SK-N-MC (cell line): ENCODE results near the gene KRT16.
"Not testable (repeated sequence)": the region's sequence is repeated elsewhere in the genome, so short reads cannot be mapped to it uniquely, and the experiment has no call there.

Experiments used
- DNase-seq: peaks from one replicate; pipeline ENCODE4 v3.0.0-alpha.2; 2011; ENCODE audit warnings: low read depth, low spot score
- H3K27ac ChIP-seq: fragments of 200-600 bp; sonication (generic); 2 replicates; pipeline ENCODE4 v1.5.1; 2016; ENCODE audit warnings: mixed run types
- H3K36me3 ChIP-seq: fragments of 200-600 bp; sonication (generic); 2 replicates; pipeline ENCODE4 v1.6.1; 2017; ENCODE audit warnings: antibody characterized with exemption, low read length, mixed read lengths; ENCODE audit not compliant: insufficient read depth
- H3K4me3 ChIP-seq: fragments of 200-600 bp; sonication (generic); 2 replicates; pipeline ENCODE4 v1.5.1; 2016
- H3K9ac ChIP-seq: fragments of 200-600 bp; sonication (generic); 2 replicates; pipeline ENCODE4 v1.8.0; 2017; ENCODE audit warnings: mixed run types, mixed read lengths; ENCODE audit not compliant: insufficient read length
- H3K9me3 ChIP-seq: fragments of 200-600 bp; sonication (generic); 2 replicates; pipeline ENCODE4 v1.6.1; 2017; ENCODE audit warnings: low read depth, mild to moderate bottlenecking, antibody characterized with exemption, low read length, moderate library complexity, mixed read lengths
- EZH2 ChIP-seq: fragments of 200-600 bp; sonication (generic); IDR thresholded peaks from one replicate; pipeline ENCODE4 v1.6.1; 2017; ENCODE audit warnings: antibody characterized with exemption
- FOXP2 ChIP-seq: optimal IDR thresholded peaks from 2 replicates; pipeline ENCODE3; 2011; ENCODE audit warnings: mild to moderate bottlenecking, moderate library complexity; ENCODE audit not compliant: insufficient read depth; ENCODE audit errors: extremely low read length, control extremely low read depth
- POLR2AphosphoS5 ChIP-seq: IDR thresholded peaks from 2 replicates; pipeline ENCODE4 v1.6.1; 2012; ENCODE audit warnings: mild to moderate bottlenecking, low read depth, low read length, borderline replicate concordance

The KRT16 gene

DNA sequence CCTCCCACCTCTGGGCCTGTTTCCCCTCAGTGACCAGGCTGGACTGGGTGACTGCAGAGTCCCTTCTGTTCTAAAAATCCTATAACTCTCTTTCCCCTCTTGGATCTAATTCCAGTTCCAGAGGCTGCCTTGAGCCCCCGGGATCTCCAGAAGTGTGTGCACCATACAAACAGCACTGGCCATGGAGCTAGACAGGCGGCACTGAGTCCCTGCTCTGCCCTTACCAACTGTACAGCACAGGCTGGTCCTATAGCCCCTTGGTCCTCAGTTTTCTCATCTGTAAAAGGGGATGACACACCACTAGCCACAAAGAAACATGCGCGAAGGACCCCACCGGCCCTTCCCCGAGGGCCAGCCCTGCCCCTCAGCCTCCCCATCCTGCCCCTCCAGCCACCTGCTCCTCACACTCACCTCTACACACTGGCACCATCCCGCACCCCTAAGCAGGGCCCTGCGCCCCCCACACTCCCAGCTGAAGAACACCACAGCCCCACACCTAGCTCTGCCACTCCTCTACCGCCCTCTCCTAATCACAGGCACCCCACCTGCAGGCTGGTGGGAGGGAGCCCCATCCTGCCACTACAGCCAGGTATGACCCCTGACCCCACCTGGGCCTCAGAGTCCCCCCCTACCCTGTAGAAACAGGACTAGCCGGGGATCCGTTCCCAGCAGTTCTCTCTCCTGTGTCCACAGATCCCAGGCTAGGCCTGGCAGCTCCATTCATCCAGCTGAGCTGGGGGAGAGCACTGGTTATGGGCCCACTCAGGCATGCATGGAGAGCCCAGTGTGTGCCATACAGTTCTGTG is 913 bp upstream of the KRT16 start:
- Histone ChIP-seq H3K4me3 (no peak overlapping the region), H3K36me3 (no peaks in the 10 kb centered on the region), H3K27ac (no peak overlapping the region), H3K9me3 (no peaks in the 10 kb centered on the region), H3K9ac (no peak overlapping the region)
- no peak for DNase-seq
- TF ChIP-seq FOXP2, result no peak
- TF ChIP-seq EZH2, result no peak
- no peak for TF ChIP-seq POLR2AphosphoS5

- TF ChIP-seq POLR2AphosphoS5 (no peak), EZH2 (no peak), FOXP2 (no peak)
- H3K9me3 ChIP-seq, result no peaks in the 10 kb centered on the region
- H3K4me3 ChIP-seq, result no peak overlapping the region
- no peaks in the 10 kb centered on the region for H3K36me3 ChIP-seq
- no peak for DNase-seq
- no peak overlapping the region for H3K27ac ChIP-seq
- H3K9ac ChIP-seq, result no peak overlapping the region
Measured at GRCh38 chr17:41610965-41611640, 1.5 kb downstream of the KRT16 start.

DNA sequence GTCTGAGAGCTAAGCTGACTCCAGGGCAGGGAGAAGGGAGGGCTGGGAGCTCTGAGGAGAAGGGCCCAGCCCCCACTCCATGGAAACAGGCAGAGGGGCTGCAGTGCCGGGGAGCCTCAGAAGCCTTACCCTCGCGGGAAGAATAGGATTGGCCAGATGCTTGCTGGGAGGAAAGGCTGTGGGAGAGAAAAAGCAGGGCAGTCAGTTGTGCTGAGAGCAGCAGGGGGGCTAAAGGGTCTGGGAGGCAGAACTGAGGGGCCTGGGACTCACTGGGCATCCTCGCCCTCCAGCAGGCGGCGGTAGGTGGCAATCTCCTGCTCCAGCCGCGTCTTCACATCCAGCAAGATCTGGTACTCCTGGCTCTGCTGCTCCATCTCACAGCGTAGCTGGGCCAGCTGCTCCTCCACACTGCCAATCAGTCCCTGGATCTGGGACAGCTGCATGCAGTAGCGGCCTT is 2.5 kb downstream of the KRT16 start:
- H3K9me3 ChIP-seq, H3K4me3 ChIP-seq: not testable (repeated sequence)

GRCh38 chr17:41606930-41607329 is 5.6 kb downstream of the KRT16 start:
- not testable (repeated sequence) for H3K9ac ChIP-seq, H3K9me3 ChIP-seq, DNase-seq, H3K27ac ChIP-seq, H3K36me3 ChIP-seq, H3K4me3 ChIP-seq

More for the DNA sequence above, 2.5 kb downstream of the KRT16 start:
- DNase-seq, H3K27ac ChIP-seq, H3K9ac ChIP-seq, H3K36me3 ChIP-seq: not testable (repeated sequence)

DNA sequence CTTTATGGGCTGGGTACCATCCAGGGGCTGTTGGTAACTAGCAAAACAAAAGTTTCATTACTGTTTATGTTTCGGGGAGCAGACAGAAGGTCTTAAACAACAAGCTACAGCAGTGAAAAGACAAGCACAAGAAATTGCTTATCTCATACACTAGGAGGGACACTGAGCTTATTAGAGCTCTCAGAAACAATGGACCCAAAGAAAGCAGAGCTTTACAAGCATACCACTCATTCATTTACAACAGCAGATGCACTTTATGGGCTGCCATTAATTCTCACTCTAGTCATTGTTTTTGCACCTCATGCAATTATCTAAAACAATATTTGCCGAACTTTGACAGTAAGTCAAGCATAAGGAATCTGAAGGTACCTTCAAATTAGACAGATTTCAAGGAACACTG is 10.0 kb downstream of the KRT16 start:
- H3K9ac ChIP-seq, result no peak overlapping the region
- no peaks in the 10 kb centered on the region for H3K36me3 ChIP-seq
- no peak overlapping the region for H3K27ac ChIP-seq
- H3K4me3 ChIP-seq, result no peak overlapping the region
- DNase-seq, result no peak
- no peak for TF ChIP-seq POLR2AphosphoS5
- TF ChIP-seq EZH2, result no peak
- TF ChIP-seq FOXP2, result no peak
- H3K9me3 ChIP-seq, result no peaks in the 10 kb centered on the region

GRCh38 chr17:41600318-41600717 is 12.2 kb downstream of the KRT16 start:
- H3K36me3 ChIP-seq, result no peaks in the 10 kb centered on the region
- no peak overlapping the region for H3K27ac ChIP-seq
- no peak for TF ChIP-seq EZH2
- TF ChIP-seq POLR2AphosphoS5, result no peak
- TF ChIP-seq FOXP2, result no peak
- no peaks in the 10 kb centered on the region for H3K9me3 ChIP-seq
- DNase-seq, result no peak
- no peak overlapping the region for H3K9ac ChIP-seq
- no peak overlapping the region for H3K4me3 ChIP-seq

DNA sequence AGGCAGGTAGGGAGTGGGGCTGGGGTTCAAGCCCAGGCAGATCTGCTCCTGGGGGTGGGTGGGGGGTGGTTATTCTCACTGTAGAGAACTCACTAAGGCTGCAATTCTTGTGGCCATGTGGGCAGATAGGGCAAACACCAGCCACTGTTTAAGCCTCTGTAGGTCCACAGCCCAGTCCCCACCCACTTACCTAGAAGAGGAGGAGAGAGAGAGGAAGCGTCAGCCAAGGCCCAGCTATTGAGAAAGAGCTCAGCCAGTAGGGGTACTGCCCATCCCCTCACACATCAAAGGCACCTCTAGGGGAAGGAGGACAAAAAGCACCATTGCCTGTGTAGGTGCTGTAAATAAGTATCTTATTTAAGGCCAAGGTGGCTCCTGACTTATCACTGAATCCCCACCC is 12.9 kb downstream of the KRT16 start:
- TF ChIP-seq EZH2 (no peak), POLR2AphosphoS5 (no peak), FOXP2 (no peak)
- H3K36me3 ChIP-seq, result no peaks in the 10 kb centered on the region
- H3K9me3 ChIP-seq, result no peaks in the 10 kb centered on the region
- no peak overlapping the region for H3K9ac ChIP-seq
- DNase-seq, result no peak
- no peak overlapping the region for H3K4me3 ChIP-seq
- H3K27ac ChIP-seq, result no peak overlapping the region

GRCh38 chr17:41595585-41595984 is 17.0 kb downstream of the KRT16 start:
- no peaks in the 10 kb centered on the region for H3K36me3 ChIP-seq
- no peak for DNase-seq
- no peak for TF ChIP-seq FOXP2
- no peak for TF ChIP-seq EZH2
- TF ChIP-seq POLR2AphosphoS5, result no peak
- H3K9ac ChIP-seq, result no peak overlapping the region
- H3K4me3 ChIP-seq, result no peak overlapping the region
- no peaks in the 10 kb centered on the region for H3K9me3 ChIP-seq
- H3K27ac ChIP-seq, result no peak overlapping the region

DNA sequence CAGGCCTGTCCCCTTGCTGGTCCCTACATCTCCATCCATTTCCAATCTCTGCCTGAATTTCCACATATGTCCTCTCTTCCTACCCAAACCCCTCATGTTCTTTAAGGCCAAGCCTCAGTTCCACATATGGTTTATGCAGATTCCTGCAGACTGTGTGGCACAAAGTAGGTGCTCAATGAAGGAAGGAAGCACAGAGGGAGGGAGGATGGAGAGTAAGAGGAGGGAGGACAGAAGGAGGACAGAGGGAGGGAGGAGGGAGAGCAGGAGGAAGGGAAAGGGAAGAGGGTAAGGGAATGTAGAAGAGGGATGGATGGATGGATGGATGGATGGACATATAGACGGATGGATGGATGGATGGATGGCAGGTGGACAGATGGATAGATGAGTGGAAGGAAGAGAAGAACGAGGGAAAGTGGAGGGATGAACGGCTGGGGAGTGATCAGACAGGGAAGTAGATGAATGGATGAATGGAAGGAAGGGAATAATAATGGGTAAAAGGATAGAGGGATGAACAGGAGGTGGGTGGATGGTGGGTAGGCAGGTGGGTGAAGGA is 18.1 kb downstream of the KRT16 start:
- no peak overlapping the region for H3K27ac ChIP-seq
- TF ChIP-seq FOXP2 (no peak), POLR2AphosphoS5 (no peak), EZH2 (no peak)
- H3K36me3 ChIP-seq, result no peaks in the 10 kb centered on the region
- no peak overlapping the region for H3K9ac ChIP-seq
- no peak for DNase-seq
- H3K9me3 ChIP-seq, result no peaks in the 10 kb centered on the region
- no peak overlapping the region for H3K4me3 ChIP-seq
